GM10847 (cell line): ENCODE results near the gene TTLL4.

Source experiments
- POLR2A ChIP-seq: IDR thresholded peaks from 2 replicates; pipeline ENCODE4 v1.6.1; 2011; ENCODE audit not compliant: insufficient read length; ENCODE audit errors: extremely low read depth

Gene TTLL4

GRCh38 chr2:218755198-218755566 lies 44.5 kb downstream of the TTLL4 start:
- no peak for TF ChIP-seq POLR2A

- TF ChIP-seq POLR2A = no peak
These were observed 45.2 kb downstream of the TTLL4 start for GRCh38 chr2:218755567-218756404.

DNA sequence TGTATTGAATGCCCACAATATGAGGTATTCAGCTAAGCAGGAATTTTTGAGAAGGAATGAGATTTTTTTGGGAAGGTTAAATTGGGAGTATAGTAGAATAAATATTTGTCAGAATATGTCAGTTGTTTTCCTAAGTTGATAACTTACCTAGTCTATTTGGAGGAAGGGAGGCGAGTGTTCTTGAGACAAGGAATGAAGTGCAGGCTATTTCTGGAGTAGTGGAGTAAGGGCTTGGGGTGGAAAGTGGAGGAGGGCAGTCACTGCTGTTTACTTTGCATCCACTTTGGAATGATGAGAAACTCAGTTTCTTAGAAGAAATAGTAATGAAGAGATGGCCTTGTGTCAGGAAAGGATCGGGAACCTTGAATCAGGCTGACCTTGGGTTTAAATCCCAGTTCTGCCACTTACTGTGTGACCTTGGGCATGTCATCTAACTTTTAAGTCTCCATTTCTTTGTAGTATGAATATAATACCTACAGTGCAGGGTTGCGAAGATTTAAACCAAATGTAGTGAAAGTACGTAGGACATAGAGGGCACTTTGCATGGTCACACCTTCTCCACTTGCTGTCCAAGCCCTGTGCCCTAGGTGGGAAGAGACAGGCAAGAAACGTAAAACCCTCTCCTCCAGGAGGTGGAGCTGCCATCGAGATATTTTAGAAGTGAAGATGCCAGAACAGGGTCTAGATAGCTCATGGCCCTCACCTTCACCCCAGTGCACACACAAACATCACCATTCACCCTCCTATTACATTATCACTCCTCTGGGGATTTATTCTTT lies 46.2 kb downstream of the TTLL4 start:
- TF ChIP-seq POLR2A = no peak

DNA sequence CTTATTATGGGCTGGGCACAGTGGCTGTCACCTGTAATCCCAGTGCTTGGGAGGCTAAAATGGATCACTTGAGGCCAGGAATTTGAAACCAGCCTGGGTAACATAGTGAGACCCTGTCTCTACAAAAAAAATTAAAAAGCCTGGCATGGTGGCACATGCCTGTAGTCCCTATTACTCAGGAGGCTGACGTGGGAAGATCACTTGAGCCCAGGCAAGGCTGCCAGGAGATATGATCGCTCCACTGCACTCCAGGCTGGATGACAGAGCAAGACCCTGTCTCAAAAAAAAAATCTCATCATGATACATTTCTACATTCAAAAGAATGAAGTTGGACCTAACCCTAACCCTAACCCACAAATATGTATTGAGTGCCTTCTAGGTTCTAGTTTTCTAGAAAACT lies 51.2 kb downstream of the TTLL4 start:
- TF ChIP-seq POLR2A = no peak

DNA sequence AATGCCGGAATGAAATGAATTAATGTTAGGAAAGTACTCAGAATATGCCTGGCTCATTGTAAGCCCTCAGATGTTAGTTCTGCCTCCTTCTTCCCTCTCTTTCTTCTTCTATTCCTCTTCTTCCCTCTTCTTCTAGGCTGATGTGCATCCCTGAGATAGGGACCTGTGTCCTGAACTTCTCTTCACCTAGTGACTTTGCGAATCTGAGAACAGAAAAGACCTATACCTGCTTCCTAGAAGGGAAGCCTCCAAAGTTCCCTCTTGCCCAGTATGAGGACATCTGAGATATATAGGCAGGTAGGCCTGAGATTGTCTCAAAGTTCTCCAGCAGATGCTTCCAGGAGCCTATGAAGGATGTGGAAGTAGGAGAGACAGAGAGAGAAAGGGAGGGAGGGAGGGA lies 63.2 kb downstream of the TTLL4 start:
- no peak for TF ChIP-seq POLR2A

DNA sequence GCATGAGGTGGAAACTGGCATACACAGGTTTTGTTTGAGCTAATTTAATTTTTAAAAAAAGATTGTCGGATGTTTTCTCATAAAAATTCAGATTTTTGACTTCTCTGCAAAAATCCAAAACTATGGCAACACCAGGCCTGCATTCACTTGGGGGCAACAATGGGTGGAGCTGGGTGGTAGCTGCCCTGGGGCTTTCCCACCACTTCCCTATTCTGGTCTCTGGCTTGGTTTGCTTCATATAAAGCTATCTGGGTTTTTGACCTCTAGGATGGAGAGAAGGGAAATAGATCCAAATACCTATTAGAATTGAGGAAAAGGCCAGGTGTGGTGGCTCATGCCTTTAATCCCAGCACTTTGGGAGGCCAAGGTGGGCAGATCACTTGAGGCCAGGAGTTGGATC lies 65.9 kb downstream of the TTLL4 start:
- TF ChIP-seq POLR2A = no peak

- TF ChIP-seq POLR2A = no peak
These were observed 66.8 kb downstream of the TTLL4 start for GRCh38 chr2:218777276-218777990.

DNA sequence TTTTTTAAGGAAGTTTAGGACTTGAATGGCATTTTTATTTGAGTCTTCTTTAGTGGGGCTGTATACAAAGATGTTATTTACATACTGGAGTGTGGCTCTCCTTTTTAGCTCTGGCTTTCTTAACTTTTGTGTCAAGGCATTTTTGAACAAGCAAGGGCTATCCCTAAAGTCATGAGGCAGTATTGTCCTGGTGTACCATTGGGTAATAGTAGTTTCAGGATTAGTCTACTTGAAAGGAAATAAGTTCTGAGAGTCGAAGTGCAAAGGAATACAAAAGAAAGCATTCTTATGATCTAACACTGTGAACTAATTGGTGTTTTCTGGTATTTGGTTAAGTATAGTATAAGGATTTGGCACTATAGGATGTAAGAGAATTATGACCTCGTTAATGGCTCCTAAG lies 69.4 kb downstream of the TTLL4 start:
- TF ChIP-seq POLR2A = no peak

GRCh38 chr2:218780851-218781690 lies 70.4 kb downstream of the TTLL4 start:
- no peak for TF ChIP-seq POLR2A

- TF ChIP-seq POLR2A = no peak
These were observed 71.3 kb downstream of the TTLL4 start, which contains the start of gene CYP27A1 for GRCh38 chr2:218781691-218782527. CYP27A1 (plus strand) TSS chr2:218782147; CDS start chr2:218782183, 36 bp downstream.

DNA sequence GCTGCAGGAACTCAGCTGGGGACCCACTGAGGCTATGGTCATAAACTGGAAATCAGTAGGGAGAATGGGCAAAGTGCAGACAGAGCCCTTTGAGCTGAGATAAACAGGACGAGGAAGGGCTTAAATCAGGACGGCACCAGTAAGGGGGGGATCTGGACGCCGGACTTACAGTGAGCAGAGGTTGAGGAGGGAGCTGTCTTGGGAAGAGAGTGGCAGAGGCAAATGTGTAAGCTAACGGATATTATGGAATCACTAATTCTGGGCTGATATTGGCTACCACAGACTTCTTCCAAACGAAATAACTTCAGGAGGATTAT lies 71.9 kb downstream of the TTLL4 start:
- no peak for TF ChIP-seq POLR2A

DNA sequence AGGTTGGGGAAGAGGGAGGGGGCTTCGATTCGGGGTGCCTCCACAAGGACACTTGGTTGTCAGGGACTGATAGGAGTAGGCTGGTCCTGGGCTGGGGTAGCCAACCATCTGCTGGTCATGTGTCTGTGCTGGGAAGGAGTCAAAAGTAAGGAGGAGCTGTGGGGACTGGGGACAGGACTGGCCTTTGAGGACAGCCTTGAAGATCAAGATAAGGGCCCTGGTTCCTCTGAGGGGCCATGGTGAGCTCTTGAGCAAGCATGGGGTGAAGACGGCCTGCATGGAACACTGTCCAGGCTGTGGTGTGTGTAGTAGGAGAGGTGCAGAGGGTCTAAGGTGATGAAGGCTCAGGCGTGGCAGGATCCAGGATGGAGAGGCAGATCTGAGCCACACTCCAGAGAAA lies 73.1 kb downstream of the TTLL4 start:
- no peak for TF ChIP-seq POLR2A

- no peak for TF ChIP-seq POLR2A
These were observed 74.5 kb downstream of the TTLL4 start for GRCh38 chr2:218785103-218785502.

DNA sequence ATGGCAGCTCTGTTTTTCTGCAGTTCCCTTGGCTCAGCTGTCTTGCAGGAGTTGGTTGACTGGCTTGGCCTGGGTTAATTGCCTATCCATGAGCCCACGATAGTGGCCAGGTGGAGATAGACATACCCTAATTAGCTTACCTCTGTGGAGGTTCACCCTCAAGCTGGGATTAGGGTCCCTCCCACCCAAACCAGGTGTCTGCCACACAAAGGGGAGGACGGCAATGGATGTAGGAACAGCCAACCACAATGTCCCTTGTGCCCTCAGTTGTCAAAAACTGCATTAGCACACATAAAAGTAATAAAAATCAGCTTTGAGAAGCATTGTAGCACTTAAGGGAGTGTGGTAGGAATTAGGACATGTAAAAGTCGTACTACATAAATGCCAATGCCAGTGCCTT lies 75.5 kb downstream of the TTLL4 start:
- TF ChIP-seq POLR2A = no peak
